GM21825 (cell line): ENCODE data around the gene FAM216B.
"Not testable (repeated sequence)": the region's sequence is repeated elsewhere in the genome, so short reads cannot be mapped to it uniquely, and the experiment has no call there.

Experiments used
- ATAC-seq: cut with Tn5 transposase; IDR thresholded peaks from one replicate; pipeline ENCODE4 v1.9.1; 2021; ENCODE audit warnings: mild to moderate bottlenecking, moderate library complexity; ENCODE audit not compliant: unreplicated experiment

Gene FAM216B

GRCh38 chr13:42781352-42781751 is at the start of gene FAM216B:
Gene FAM216B (plus strand): TSS chr13:42781584. CDS start chr13:42784068, 2,484 bp downstream.
- no peak for ATAC-seq

DNA sequence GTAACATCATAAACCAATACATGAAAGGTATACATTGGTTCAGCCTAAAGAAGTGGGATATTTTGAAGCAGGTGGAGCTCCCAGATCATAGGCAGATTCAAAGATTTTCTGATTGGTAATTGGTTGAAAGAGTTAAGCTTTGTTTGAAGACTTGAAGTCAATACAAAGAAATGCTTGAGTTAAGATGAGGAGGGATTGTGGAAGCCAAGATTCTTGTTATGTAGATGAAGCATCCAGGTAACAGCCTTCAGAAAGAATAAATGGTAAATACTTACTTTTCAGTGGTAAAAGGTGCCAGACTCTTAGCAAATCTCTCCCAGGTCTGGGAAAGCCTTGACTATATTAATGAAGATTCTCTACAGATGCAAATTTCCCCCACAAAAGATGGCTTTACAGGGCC is 49.3 kb upstream of the FAM216B start:
- ATAC-seq = no peak

- ATAC-seq = no peak
Observed at GRCh38 chr13:42733046-42733445, 48.3 kb upstream of the FAM216B start.

GRCh38 chr13:42735010-42735409 is 46.4 kb upstream of the FAM216B start:
- no peak for ATAC-seq

- no peak for ATAC-seq
Observed at GRCh38 chr13:42740753-42741152, 40.6 kb upstream of the FAM216B start.

- no peak for ATAC-seq
Observed at GRCh38 chr13:42741914-42742313, 39.5 kb upstream of the FAM216B start.

- ATAC-seq = no peak
Observed at GRCh38 chr13:42745655-42746054, 35.7 kb upstream of the FAM216B start.

DNA sequence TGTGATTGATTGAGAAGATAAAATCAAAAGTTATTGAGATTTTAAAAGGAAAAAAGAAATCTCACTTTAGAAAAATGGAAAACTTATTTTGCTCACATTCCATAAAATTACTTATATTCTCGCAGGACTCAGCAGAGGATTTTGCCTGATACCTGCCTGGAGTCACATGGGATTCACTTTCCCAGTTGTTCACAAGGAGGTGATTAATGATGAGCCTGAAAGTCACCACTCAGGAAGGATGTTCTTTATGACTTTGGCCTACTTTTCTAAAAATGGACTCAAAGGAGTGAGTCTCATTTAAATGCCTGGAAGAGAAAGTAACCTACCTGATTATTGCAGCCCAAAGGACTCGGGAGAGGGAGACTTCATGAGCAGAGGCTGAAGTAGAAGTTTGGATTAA is 34.5 kb upstream of the FAM216B start:
- no peak for ATAC-seq

DNA sequence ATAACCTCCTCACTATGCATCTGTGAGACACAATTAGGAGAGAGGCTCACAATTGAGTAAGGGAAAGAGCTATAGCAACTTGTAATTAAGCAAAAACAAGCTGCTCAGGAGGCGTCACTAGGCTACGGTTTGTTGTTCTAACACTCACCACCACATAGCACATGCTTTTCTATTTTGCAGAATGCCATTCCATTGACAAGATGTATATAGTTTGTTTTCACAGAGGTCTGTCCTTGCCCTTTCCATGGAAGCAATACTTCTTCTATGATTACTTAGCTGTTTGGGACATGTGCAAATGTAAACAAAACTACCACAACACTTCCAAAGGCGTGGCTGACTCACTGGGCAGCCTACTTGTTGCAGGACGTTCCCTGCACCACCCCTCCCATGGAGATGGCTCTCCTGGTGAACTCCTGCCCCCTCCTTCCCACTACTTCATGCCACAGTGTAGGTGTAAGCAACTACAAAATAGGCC is 33.9 kb upstream of the FAM216B start:
- no peak for ATAC-seq

GRCh38 chr13:42750794-42751193 is 30.6 kb upstream of the FAM216B start:
- ATAC-seq = no peak

DNA sequence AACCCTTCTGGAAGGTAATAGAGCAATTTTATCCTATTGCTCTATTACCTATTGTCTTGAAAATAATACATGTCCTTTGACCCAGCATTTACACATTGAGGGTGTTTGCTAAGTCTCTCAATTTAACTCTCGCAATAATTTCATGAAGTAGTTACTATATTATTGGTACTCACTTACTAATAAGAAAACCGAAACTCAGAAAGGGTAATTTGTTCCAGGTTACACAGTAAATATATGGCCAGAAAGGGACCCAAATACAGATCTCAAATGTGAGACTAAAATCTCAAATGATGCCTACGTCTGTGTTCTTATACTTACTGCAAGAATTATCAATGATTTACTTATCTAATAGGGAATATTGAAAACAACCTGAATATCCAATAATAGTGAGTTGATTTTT is 29.7 kb upstream of the FAM216B start:
- ATAC-seq = no peak

DNA sequence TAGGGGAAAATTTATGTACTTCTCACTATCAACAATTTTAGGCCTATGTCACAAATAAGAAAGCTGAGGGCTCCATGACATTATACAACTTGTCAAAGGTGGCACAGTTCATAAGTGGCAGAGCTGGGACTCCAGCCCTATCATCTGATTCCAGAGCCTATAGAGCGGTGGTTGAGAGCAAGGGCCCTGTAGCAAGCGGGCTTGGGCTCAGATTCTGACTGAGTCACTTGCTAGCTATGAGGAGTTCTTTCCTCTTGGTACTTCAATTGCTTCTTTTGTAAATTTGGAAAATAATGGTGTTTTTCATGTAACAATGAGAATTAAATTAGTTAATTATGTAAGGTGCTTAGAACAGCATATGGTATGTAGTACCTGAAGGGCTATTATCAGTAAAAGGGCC is 28.7 kb upstream of the FAM216B start:
- no peak for ATAC-seq

DNA sequence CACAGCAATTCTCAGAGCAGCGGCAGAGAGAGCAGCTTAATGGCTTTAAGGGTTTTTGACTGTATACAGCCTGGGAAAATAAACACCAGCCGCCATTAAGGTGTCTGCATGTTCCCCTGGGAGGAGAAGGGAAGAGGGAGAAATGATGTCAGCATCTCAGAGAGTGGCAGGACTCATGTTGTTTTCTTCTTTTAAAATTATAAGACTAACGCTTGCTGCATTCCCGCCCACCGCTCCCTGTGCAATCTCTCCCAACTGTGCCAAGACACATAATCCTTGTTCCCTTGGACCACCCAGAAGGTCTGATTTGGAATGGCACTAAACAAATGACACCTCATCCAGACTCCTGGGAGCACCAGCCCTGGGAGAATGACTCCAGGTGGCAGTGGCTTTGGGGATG is 27.7 kb upstream of the FAM216B start:
- no peak for ATAC-seq

- ATAC-seq = no peak
Observed at GRCh38 chr13:42754801-42755510, 26.4 kb upstream of the FAM216B start.

GRCh38 chr13:42757678-42758420 is 23.5 kb upstream of the FAM216B start:
- ATAC-seq = no peak

DNA sequence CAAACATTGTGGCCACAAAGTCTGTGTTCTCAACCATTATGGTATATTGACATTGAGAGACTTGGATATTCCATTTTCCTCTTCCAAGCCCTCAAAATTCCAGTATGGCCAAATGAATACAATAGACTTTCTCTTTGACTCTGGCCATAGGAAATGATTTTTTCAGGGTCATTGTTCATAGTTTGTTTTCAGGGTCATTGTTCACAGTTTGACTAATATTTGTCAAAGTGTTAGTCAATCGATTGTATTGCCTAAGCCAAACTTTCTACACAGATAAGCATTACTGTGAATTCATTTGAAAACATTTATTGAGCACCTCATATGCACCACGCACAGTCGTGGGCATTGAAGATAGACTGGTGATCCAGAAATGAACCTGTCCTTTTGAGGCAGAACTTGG is 22.9 kb upstream of the FAM216B start:
- ATAC-seq = no peak

- no peak for ATAC-seq
Observed at GRCh38 chr13:42760951-42761350, 20.4 kb upstream of the FAM216B start.

DNA sequence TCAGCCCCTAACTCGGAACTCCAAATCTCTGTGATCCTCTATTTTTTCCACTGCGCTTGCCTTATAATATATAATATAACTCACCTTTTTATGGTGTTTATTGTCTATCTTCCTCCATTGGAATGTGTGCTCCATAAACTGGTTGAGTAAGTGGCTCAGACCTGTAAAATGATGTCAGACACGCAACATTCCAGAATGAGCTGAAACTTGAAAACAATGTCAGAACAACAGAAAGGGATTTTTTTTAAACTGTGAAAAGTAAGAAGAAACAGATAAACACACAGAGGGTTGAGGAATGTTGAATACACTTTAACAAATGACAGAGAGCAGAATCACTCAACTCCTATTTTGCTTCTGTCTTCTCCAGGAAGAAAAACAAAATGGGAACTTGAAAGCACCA is 19.1 kb upstream of the FAM216B start:
- ATAC-seq = no peak

GRCh38 chr13:42762917-42763316 is 18.5 kb upstream of the FAM216B start:
- ATAC-seq = no peak

DNA sequence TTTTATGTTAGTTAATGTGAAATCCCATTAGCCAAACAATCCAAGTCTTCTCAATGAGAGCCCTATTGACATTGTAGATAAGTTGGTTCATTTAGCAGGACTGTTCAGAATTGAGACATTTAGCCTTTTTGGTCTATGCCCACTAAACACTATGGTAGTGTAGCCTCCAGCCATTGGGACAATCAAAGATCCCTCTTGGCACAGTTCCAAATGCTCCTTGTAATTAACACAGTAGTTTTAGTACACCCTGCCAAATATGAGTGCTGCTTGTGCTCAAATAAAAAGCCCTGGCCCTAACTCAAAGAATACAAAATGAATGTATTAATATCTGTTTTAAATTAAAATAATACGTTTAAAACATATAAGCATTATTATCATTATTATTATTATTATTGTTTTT is 15.4 kb upstream of the FAM216B start:
- ATAC-seq = no peak

DNA sequence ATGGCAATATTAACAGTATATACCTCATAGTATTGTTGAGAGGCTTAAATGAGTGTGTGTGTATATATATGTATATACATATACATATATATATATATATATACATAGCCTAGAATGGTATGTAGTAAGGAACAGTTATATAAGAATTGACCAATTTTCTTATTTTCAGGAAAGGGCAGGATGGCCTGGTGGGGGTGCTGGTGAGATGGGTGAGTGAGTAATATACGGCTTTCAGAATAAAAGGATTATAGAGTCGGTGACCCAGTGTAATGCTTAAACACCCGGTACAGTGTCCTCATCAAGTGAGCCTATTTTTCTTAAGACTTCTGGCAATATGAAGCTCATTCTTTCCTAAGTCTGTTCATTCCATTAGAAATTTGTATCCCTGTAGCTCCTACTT is 11.7 kb upstream of the FAM216B start:
- no peak for ATAC-seq

- ATAC-seq = not testable (repeated sequence)
Observed at GRCh38 chr13:42776558-42776957, 4.8 kb upstream of the FAM216B start.
